SK-N-SH (cell line): ENCODE results near the gene PTPRK. TPM values are rescaled to one million over a fixed set of nuclear protein-coding genes. Genes with fewer than 3 reads are reported as not detected.

Source experiments
- CTCF ChIA-PET: fragments of 300-600, 350-600 bp; formaldehyde crosslinking; extraction: SDS; loops from one replicate; lab custom pipeline; 2021; lab: Yijun Ruan, JAX
- POLR2A ChIA-PET: fragments of 350-600 bp; sonication (Branson Sonifier 250); formaldehyde crosslinking; extraction: SDS; loops from one replicate; lab custom pipeline; 2020; ENCODE audit warnings: antibody characterized with exemption, inconsistent platforms; lab: Yijun Ruan, JAX
- DNase-seq: peaks from one replicate; pipeline ENCODE4 v3.0.0; 2012
- H2AFZ ChIP-seq: fragments of 200-600 bp; sonication (generic); 2 replicates; pipeline ENCODE4 v1.8.1; 2016; ENCODE audit warnings: antibody characterized with exemption, mild to moderate bottlenecking, low read depth
- H3F3A ChIP-seq: fragments of 200-600 bp; sonication (generic); replicated peaks from 2 replicates; pipeline ENCODE3; 2016; ENCODE audit warnings: antibody characterized with exemption, mild to moderate bottlenecking; ENCODE audit not compliant: insufficient read depth
- H3K27ac ChIP-seq, 2 experiments: fragments of 200-500 bp in 1 of 2; fragments of 200-600 bp in 1 of 2; sonication (Bioruptor generic) in 1 of 2; sonication (generic), shearing (Covaris generic) in 1 of 2; 2 replicates each; pipeline versions ENCODE4 v1.5.1 to v1.6.1; 2014 to 2016; ENCODE audit warnings: low read depth in 2 of 2, inconsistent platforms in 1 of 2, low read length in 1 of 2, mild to moderate bottlenecking in 1 of 2, mixed read lengths in 1 of 2
- H3K27me3 ChIP-seq: fragments of 200-600 bp; sonication (generic), shearing (Covaris generic); 2 replicates; pipeline ENCODE4 v1.6.1; 2016; ENCODE audit warnings: mixed run types; ENCODE audit not compliant: insufficient read depth
- H3K36me3 ChIP-seq, 2 experiments: fragments of 200-500 bp in 1 of 2; fragments of 200-600 bp in 1 of 2; sonication (Bioruptor generic) in 1 of 2; sonication (generic) in 1 of 2; replicated peaks in 1 of 2; 2 replicates each; pipeline versions ENCODE3 to v1.5.1; 2014 to 2016; ENCODE audit warnings: low read length in 1 of 2, mild to moderate bottlenecking in 1 of 2; ENCODE audit not compliant: insufficient read depth in 2 of 2, control insufficient read depth in 1 of 2
- H3K4me1 ChIP-seq, 2 experiments: fragments of 200-500 bp in 1 of 2; fragments of 200-600 bp in 1 of 2; sonication (Bioruptor generic) in 1 of 2; sonication (generic), shearing (Covaris generic) in 1 of 2; 2 replicates each; pipeline versions ENCODE4 v1.5.1 to v1.6.1; 2014 to 2016; ENCODE audit warnings: low read depth in 1 of 2, low read length in 1 of 2, mixed run types in 1 of 2; ENCODE audit not compliant: insufficient read depth in 2 of 2, control insufficient read depth in 1 of 2
- H3K4me2 ChIP-seq: fragments of 200-600 bp; sonication (generic), shearing (Covaris generic); 2 replicates; pipeline ENCODE4 v1.6.1; 2017; ENCODE audit warnings: mixed run types
- H3K4me3 ChIP-seq, 2 experiments: fragments of 200-500 bp in 1 of 2; fragments of 200-600 bp in 1 of 2; sonication (Bioruptor generic) in 1 of 2; sonication (generic), shearing (Covaris generic) in 1 of 2; 2 replicates each; pipeline versions ENCODE4 v1.5.1 to v1.8.1; 2014 to 2016; ENCODE audit warnings: low read depth in 2 of 2, inconsistent platforms in 1 of 2, low read length in 1 of 2, mild to moderate bottlenecking in 1 of 2, mixed read lengths in 1 of 2, moderate library complexity in 1 of 2
- H3K79me2 ChIP-seq: fragments of 200-600 bp; sonication (generic); 2 replicates; pipeline ENCODE4 v1.8.1; 2017; ENCODE audit warnings: mild to moderate bottlenecking; ENCODE audit not compliant: insufficient read depth
- H3K9ac ChIP-seq: fragments of 200-600 bp; sonication (generic); 2 replicates; pipeline ENCODE4 v1.6.1; 2017; ENCODE audit warnings: mixed run types
- H3K9me2 ChIP-seq: fragments of 200-600 bp; sonication (generic); 2 replicates; pipeline ENCODE4 v1.6.1; 2017; ENCODE audit warnings: mixed run types
- H3K9me3 ChIP-seq: fragments of 200-600 bp; sonication (generic); 2 replicates; pipeline ENCODE4 v1.6.1; 2017; ENCODE audit warnings: mixed run types, mild to moderate bottlenecking, moderate library complexity
- H4K20me1 ChIP-seq: fragments of 200-600 bp; sonication (generic); 2 replicates; pipeline ENCODE4 v1.6.1; 2017; ENCODE audit warnings: mild to moderate bottlenecking, mixed run types; ENCODE audit not compliant: insufficient read depth
- FOSL2 ChIP-seq: IDR thresholded peaks from 2 replicates; pipeline ENCODE4 v1.4.0; 2012; ENCODE audit warnings: low read depth, mild to moderate bottlenecking, moderate library complexity, borderline replicate concordance
- FOXJ3 ChIP-seq: sonication (generic); formaldehyde crosslinking; IDR thresholded peaks from 2 replicates; pipeline ENCODE4 v1.5.1; 2020; ENCODE audit warnings: mild to moderate bottlenecking, missing genetic modification reagents
- GATA2 ChIP-seq: sonication (generic); formaldehyde crosslinking; IDR thresholded peaks from 2 replicates; pipeline ENCODE4 v1.5.0; 2020; ENCODE audit warnings: mild to moderate bottlenecking, missing genetic modification reagents
- JUND ChIP-seq: IDR thresholded peaks from 2 replicates; pipeline ENCODE4 v1.4.0; 2012
- MAX ChIP-seq: IDR thresholded peaks from 2 replicates; pipeline ENCODE4 v1.4.0; 2012; ENCODE audit warnings: low read depth
- MEF2A ChIP-seq: IDR thresholded peaks from 2 replicates; pipeline ENCODE4 v1.4.0; 2012; ENCODE audit warnings: low read depth, borderline replicate concordance
- POLR2AphosphoS5 ChIP-seq: IDR thresholded peaks from 2 replicates; pipeline ENCODE4 v1.6.1; 2012; ENCODE audit warnings: low read depth, low read length
- RCOR1 ChIP-seq: fragments of 150-350 bp; IDR thresholded peaks from 2 replicates; pipeline ENCODE4 v1.6.1; 2017; ENCODE audit warnings: antibody characterized with exemption, low read length
- REST ChIP-seq: IDR thresholded peaks from 2 replicates; pipeline ENCODE4 v1.6.1; 2012; ENCODE audit warnings: mild to moderate bottlenecking, low read depth, low read length, moderate library complexity
- RFX5 ChIP-seq: IDR thresholded peaks from 2 replicates; pipeline ENCODE4 v1.6.1; 2012; ENCODE audit warnings: mild to moderate bottlenecking, improper control_type of control experiment, low read length
- RXRA ChIP-seq: IDR thresholded peaks from 2 replicates; pipeline ENCODE4 v1.4.0; 2012; ENCODE audit warnings: low read depth, mild to moderate bottlenecking, borderline replicate concordance
- SIN3A ChIP-seq: IDR thresholded peaks from 2 replicates; pipeline ENCODE4 v1.6.1; 2012; ENCODE audit warnings: low read depth, mild to moderate bottlenecking, low read length, moderate library complexity, borderline replicate concordance
- WGBS: methylation state at CpG from one replicate; pipeline ENCODE4 v1.1.6; 2017; ENCODE audit warnings: low lambda C conversion rate; 5-methylcytosine and 5-hydroxymethylcytosine counted together
- polyA plus RNA-seq, 3 experiments: library from polyadenylated mRNA; depleted of rRNA; stranded (reverse); fragments of >200 nt; gene quantifications; 2 replicates each; pipeline ENCODE4 v1.2.3, GENCODE V29; 2012
- TF ChIP-seq, protein P1 (sequence below): IDR thresholded peaks from 2 replicates; pipeline ENCODE4 v1.4.0; 2012; ENCODE audit warnings: low read depth, borderline replicate concordance
- TF ChIP-seq, protein P2 (sequence below): IDR thresholded peaks from 2 replicates; pipeline ENCODE4; 2012

Gene PTPRK
- polyA plus RNA-seq, 1 of the 3 experiments (the other 2 are of a cell fraction) = 9.5 TPM

DNA sequence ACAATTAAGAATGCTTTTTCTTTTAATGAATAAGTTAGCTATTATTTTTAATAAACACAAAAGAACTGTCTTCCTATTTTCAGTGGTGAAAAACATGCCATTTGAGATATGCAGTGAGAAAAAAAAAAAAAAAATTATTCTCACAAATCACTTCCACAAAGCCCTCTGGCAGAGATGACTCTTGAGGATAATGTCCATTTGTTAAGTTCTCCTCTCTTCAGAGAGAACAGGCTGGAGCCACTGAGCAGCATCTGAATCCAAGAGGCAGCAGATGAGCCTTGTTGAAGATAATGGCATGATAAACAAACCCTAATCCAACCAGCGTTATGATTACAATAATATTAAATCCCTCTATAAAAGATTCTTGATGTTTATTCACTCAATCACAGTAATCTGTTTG lies 105.0 kb downstream of the PTPRK start:
- no peaks in the 10 kb centered on the region for H3K9me2 ChIP-seq
- TF ChIP-seq FOSL2 = no peak
- TF ChIP-seq MAX = no peak
- TF ChIP-seq POLR2AphosphoS5 = no peak
- TF ChIP-seq GATA2 (CRISPR knock-in tag) = no peak
- TF ChIP-seq REST = no peak
- TF ChIP-seq, protein P1, sequence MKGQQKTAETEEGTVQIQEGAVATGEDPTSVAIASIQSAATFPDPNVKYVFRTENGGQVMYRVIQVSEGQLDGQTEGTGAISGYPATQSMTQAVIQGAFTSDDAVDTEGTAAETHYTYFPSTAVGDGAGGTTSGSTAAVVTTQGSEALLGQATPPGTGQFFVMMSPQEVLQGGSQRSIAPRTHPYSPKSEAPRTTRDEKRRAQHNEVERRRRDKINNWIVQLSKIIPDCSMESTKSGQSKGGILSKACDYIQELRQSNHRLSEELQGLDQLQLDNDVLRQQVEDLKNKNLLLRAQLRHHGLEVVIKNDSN = no peak
- no peak for TF ChIP-seq RCOR1
- no peak for TF ChIP-seq RXRA
- TF ChIP-seq RFX5 = no peak
- TF ChIP-seq, protein P2, sequence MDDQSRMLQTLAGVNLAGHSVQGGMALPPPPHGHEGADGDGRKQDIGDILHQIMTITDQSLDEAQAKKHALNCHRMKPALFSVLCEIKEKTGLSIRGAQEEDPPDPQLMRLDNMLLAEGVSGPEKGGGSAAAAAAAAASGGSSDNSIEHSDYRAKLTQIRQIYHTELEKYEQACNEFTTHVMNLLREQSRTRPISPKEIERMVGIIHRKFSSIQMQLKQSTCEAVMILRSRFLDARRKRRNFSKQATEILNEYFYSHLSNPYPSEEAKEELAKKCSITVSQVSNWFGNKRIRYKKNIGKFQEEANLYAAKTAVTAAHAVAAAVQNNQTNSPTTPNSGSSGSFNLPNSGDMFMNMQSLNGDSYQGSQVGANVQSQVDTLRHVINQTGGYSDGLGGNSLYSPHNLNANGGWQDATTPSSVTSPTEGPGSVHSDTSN = no peak
- TF ChIP-seq SIN3A = no peak
- TF ChIP-seq MEF2A = no peak
- no peak for TF ChIP-seq FOXJ3 (CRISPR knock-in tag)
- TF ChIP-seq JUND = no peak
- H3K27ac ChIP-seq = peak overlapping the region in 1 of 2 experiments; percentile 16; a peak in 2 of 4 replicates
- peaks cover 0 to 15% of the 10 kb centered on the region in 2 experiments for H3K36me3 ChIP-seq
- no peak overlapping the region for H3K9ac ChIP-seq
- no peak overlapping the region for H2AFZ ChIP-seq
- peaks cover 0 to 5% of the 10 kb centered on the region in 2 experiments; a peak in 1 of 4 replicates for H3K4me1 ChIP-seq
- H3F3A ChIP-seq = peaks cover 9% of the 10 kb centered on the region
- 32% methylated on average over 1 of the region's 1 CpG for WGBS
- CTCF ChIA-PET = interaction anchor here (1.8 kb wide), 1 partner anchor 11 kb away, joined by 5 read pairs; no protein-coding TSS in a partner anchor
- no peak overlapping the region for H3K4me2 ChIP-seq
- H4K20me1 ChIP-seq = no peaks in the 10 kb centered on the region
- H3K9me3 ChIP-seq = no peaks in the 10 kb centered on the region
- DNase-seq = no peak
- no peak overlapping the region for H3K4me3 ChIP-seq
- POLR2A ChIA-PET = no interaction called here
- no peaks in the 10 kb centered on the region for H3K27me3 ChIP-seq
- peaks cover 15% of the 10 kb centered on the region; the same call in 1 of the 2 replicates for H3K79me2 ChIP-seq
